ENCODE measurements around the gene FUBP3. TPM values are rescaled to one million over a fixed set of nuclear protein-coding genes. Genes with fewer than 3 reads are reported as not detected.

The FUBP3 gene
- total RNA-seq, 4 donors from 2014 or later: 47.6 to 62.0 (median 52.4) TPM

GRCh38 chr9:130635721-130636647 lies 56.6 kb downstream of the FUBP3 start:
- no peak for ATAC-seq
- Histone ChIP-seq H3K9me3 (no peaks in the 10 kb centered on the region), H3K27me3 (no peaks in the 10 kb centered on the region), H3K4me1 (no peaks in the 10 kb centered on the region), H3K36me3 (peaks cover 0 to 79% of the 10 kb centered on the region in 2 donors), H3K27ac (no peak overlapping the region), H3K4me3 (no peak overlapping the region)
- TF ChIP-seq POLR2AphosphoS5 (IDR thresholded peaks at IDR 0.05) (no peak), CTCF (IDR thresholded peaks at IDR 0.05) (no peak), EP300 (IDR thresholded peaks at IDR 0.05) (no peak), POLR2A (IDR thresholded peaks at IDR 0.05) (no peak)
- WGBS, 2 donors (ENCODE audit: low coverage in 1 of 2): 100% methylated on average over 1 of the region's 33 CpGs; no CpG with 5 or more reads in 1 of the 2 donors

DNA sequence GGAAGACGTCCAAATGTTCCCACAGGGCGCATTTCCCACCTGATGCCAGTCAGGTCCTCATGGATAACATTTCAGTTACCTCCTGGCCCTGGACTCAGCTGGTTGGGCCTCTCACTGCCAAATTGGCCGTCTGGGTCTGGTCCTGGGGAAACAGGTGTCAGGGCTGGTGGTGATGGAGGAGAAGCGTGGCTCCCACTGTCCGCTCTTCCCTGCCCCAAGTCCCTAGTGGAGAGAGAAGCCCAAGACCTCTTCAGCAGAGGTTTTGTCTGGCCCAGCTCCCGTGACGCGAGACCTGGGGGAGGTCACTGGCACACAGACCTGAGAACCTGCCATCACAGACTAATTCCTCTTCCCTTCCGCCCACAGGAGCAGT lies 57.3 kb downstream of the FUBP3 start:
- no peak overlapping the region for H3K4me3 ChIP-seq
- ATAC-seq: no peak
- no peaks in the 10 kb centered on the region for H3K4me1 ChIP-seq
- peaks cover 0 to 73% of the 10 kb centered on the region in 2 donors for H3K36me3 ChIP-seq
- 83 to 86% methylated on average over 1 to 2 of the region's 9 CpGs for WGBS, 2 donors (ENCODE audit: low coverage in 1 of 2)
- no peaks in the 10 kb centered on the region for H3K9me3 ChIP-seq
- H3K27me3 ChIP-seq: no peaks in the 10 kb centered on the region
- no peak overlapping the region for H3K27ac ChIP-seq
- TF ChIP-seq POLR2A (IDR thresholded peaks at IDR 0.05) (no peak), POLR2AphosphoS5 (IDR thresholded peaks at IDR 0.05) (no peak), CTCF (IDR thresholded peaks at IDR 0.05) (no peak), EP300 (IDR thresholded peaks at IDR 0.05) (no peak)

DNA sequence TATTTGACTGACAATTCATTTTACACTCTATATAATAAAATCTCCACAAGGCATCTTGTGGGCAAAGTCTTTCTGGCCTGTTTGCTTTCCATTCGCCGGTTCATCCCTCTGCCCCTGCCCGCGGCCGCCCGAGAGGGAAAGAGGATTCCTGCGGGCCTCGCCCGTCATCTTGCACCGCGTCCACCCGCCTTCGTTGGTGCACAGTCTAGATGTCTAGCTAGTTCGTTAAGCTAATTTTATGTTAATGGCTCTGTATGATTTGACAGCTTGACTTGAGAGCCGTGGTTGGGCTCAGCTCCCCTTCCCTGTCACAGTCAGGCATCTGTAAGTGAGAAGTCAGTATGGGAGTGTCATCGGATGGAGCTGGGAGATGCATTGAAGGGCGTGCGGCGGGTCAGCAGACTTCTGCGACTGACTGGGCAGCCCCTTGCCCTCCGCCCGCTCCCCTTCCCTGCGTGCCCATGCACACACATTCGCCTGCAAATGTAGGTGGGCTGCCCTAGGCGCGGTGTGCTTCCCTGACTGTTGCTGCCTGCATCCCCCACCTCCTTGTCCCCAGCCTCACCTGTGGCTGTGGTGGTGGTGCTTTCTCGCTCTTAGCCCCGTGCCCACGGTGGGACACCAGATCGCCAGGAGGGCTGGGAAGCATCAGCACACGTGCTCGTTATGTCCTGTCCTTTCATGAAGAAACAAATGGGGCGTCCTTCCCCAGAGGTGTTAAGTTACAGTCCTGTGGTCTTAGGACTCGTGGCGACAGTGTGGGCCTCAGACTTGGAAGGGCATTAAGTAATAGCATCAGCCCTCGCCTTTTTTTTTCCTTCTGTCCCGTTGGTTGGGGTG lies 59.1 kb downstream of the FUBP3 start:
- H3K4me3 ChIP-seq: no peak overlapping the region
- no peak overlapping the region for H3K27ac ChIP-seq
- H3K27me3 ChIP-seq: no peaks in the 10 kb centered on the region
- ATAC-seq: no peak
- no peaks in the 10 kb centered on the region for H3K4me1 ChIP-seq
- 78 to 86% methylated on average over 14 of the region's 37 CpGs for WGBS, 2 donors (ENCODE audit: low coverage in 1 of 2)
- peaks cover 0 to 54% of the 10 kb centered on the region in 2 donors for H3K36me3 ChIP-seq
- no peaks in the 10 kb centered on the region for H3K9me3 ChIP-seq
- no peak for TF ChIP-seq EP300 (IDR thresholded peaks at IDR 0.05)
- no peak for TF ChIP-seq POLR2AphosphoS5 (IDR thresholded peaks at IDR 0.05)
- no peak for TF ChIP-seq CTCF (IDR thresholded peaks at IDR 0.05)
- TF ChIP-seq POLR2A (IDR thresholded peaks at IDR 0.05): no peak

GRCh38 chr9:130639124-130639765 lies 59.9 kb downstream of the FUBP3 start:
- Histone ChIP-seq H3K36me3 (peaks cover 0 to 46% of the 10 kb centered on the region in 2 donors), H3K9me3 (no peaks in the 10 kb centered on the region), H3K27ac (no peak overlapping the region), H3K4me1 (no peaks in the 10 kb centered on the region), H3K27me3 (no peaks in the 10 kb centered on the region), H3K4me3 (no peak overlapping the region)
- WGBS, 2 donors (ENCODE audit: low coverage in 1 of 2): 51 to 54% methylated on average over 10 to 12 of the region's 20 CpGs
- no peak for TF ChIP-seq CTCF (IDR thresholded peaks at IDR 0.05)
- TF ChIP-seq EP300 (IDR thresholded peaks at IDR 0.05): no peak
- no peak for TF ChIP-seq POLR2AphosphoS5 (IDR thresholded peaks at IDR 0.05)
- TF ChIP-seq POLR2A (IDR thresholded peaks at IDR 0.05): no peak
- no peak for ATAC-seq

Data from gastroesophageal sphincter (tissue), 4 donors.